GM13976 (cell line): Measurements from ENCODE around the gene EEF1AKMT1.

Source experiments
- DNase-seq: peaks from one replicate; pipeline ENCODE4 v3.0.0; 2012; ENCODE audit warnings: low spot score
- in situ Hi-C: fragments of 300-500 bp; cut with MboI; formaldehyde crosslinking; loops from one replicate; pipeline ENCODE4 v1.12.0; 2022; ENCODE audit warnings: low sequenced_read_pairs, mixed read lengths, inconsistent platforms; ENCODE audit not compliant: unreplicated experiment
- TF ChIP-seq, protein P1 (sequence below): IDR thresholded peaks from 2 replicates; pipeline ENCODE4 v1.5.1; 2012; ENCODE audit warnings: borderline replicate concordance, mild to moderate bottlenecking; ENCODE audit not compliant: insufficient read depth; ENCODE audit errors: extremely low read depth, missing control alignments, control extremely low read depth

EEF1AKMT1 gene, protein sequence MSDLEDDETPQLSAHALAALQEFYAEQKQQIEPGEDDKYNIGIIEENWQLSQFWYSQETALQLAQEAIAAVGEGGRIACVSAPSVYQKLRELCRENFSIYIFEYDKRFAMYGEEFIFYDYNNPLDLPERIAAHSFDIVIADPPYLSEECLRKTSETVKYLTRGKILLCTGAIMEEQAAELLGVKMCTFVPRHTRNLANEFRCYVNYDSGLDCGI

DNA sequence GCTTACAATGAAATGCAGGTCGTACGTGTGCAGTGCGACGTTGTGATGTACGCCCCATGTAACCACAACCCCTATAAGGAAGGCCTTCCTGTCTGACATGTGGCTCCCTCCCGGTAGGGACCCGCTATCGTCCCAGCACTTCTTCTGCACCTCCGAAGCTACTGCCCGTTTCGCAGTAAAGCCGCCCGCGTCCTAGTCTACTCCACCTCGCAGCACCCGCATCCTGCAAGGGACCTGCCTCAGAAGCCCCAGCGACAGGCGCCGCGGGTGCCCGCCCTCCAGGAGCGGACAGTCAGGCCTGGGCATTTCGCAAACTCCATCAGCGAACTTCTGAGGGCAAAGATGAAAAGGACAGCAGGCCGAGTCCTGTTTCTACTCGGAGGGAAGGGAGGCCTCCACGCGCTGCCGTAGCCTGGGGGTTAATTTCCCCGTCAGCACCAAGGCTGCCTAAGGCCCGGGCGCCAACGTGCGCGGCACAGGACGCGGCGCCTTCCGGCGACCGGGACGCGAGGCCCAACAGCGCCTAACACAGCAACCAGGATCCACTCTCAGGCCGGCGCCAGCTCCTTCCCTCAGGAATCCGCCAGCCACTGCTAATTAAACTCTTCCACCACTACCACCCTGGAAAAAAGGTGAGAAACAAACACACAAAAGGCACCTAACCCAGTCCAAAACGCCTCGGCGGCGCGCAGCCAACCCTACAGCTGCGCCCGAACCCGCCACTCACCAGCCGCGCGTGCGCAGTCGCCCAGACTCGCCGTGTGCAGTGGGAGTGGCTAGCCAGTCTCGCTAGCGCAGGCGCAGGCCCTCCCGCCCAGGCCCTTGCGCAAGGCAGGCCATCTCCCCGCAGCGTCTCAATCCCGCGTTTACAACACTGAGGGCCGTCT is at the start of gene EEF1AKMT1:
TSS of gene EEF1AKMT1 (minus strand) at position 768 of the 887 bp plus-strand sequence. CDS start 16,363 bp downstream, outside the sequence.
- in situ Hi-C loops: no loop called here
- TF ChIP-seq, protein P1, sequence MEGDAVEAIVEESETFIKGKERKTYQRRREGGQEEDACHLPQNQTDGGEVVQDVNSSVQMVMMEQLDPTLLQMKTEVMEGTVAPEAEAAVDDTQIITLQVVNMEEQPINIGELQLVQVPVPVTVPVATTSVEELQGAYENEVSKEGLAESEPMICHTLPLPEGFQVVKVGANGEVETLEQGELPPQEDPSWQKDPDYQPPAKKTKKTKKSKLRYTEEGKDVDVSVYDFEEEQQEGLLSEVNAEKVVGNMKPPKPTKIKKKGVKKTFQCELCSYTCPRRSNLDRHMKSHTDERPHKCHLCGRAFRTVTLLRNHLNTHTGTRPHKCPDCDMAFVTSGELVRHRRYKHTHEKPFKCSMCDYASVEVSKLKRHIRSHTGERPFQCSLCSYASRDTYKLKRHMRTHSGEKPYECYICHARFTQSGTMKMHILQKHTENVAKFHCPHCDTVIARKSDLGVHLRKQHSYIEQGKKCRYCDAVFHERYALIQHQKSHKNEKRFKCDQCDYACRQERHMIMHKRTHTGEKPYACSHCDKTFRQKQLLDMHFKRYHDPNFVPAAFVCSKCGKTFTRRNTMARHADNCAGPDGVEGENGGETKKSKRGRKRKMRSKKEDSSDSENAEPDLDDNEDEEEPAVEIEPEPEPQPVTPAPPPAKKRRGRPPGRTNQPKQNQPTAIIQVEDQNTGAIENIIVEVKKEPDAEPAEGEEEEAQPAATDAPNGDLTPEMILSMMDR: no peak
- DNase-seq: peak; percentile 94

DNA sequence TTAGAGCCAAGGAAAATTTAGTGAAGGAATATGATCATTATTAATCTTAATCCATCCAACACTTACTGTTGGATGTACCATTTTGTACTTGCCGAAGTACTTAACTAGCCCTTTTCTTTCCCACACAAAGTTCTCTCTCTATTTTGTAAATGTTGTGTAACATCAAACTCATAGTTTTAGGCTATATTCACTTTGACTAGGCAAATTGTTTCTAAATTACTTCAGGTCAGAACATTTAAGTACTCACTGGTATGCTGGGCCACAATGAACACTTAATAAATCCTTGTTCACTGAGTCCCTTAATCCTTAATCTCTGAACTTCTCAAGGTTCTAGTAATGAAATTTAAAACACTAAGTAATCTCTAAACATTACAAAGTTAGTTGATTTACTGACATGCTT is 49.3 kb upstream of the EEF1AKMT1 start:
- TF ChIP-seq, protein P1: no peak
- no peak for DNase-seq
- in situ Hi-C loops: loop anchor here (25.0 kb wide), 1 partner anchor 636 kb away; the partner anchor contains the start of gene GJB2

DNA sequence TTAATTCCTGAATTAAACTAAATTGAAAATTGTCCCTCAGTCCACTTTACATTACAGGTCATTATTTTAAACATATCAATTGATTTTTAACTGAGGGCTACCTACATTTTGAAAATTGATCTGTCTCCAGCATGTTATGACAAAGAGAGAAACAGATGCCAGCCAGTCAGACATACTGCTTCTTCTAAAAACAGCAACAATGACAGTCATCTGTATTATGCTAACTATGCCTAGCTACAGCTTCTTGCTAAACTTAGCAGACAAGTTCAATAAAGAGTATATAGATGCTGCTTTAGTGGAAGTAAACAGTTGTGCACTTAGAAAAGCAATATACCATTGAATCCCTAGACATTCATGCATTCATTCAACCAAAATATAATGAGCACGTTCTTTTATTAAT is 48.6 kb upstream of the EEF1AKMT1 start:
- TF ChIP-seq, protein P1: no peak
- no peak for DNase-seq
- in situ Hi-C loops: loop anchor here (25.0 kb wide), 1 partner anchor 635 kb away; the partner anchor contains the start of gene GJB2

DNA sequence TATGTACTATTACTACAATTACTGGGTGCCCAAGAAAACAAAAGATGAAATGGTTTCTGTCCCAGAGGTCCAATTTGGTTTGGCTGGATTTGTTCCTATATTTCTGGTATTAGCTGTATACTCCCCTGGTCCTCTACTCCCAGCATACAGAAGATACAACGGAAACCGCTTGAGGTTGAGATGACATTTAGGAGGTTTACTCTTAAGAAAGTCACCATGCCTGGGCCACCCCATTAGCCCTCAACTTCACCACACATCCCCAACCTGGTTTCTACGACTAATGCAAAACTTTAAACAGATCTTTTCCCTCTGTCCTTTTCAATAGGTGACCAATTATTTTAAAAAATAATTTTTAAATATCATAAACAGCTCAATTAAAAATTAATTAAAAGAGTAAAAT is 46.0 kb upstream of the EEF1AKMT1 start:
- TF ChIP-seq, protein P1: no peak
- no peak for DNase-seq
- in situ Hi-C loops: loop anchor here (25.0 kb wide), 1 partner anchor 632 kb away; the partner anchor contains the start of gene GJB2

DNA sequence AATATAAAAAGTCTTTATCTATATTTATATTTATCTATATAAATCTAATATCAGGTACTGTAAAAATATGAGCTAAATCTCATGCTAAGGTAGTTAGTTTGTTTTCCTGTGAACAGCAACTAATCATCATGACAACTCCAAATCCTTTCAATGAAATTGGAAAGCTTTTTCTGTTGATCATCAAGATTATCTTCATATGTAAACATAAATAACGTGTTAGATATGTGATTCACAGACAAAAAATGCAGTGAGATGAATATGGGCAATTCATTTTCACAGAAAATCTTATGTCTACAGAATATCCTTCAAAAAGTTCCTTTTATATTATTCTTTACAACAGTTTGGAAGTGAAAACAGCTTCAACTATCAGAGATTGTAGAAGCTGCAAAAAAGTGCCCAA is 41.7 kb upstream of the EEF1AKMT1 start:
- DNase-seq: no peak
- TF ChIP-seq, protein P1: no peak
- in situ Hi-C loops: loop anchor here (25.0 kb wide), 1 partner anchor 628 kb away; the partner anchor contains the start of gene GJB2

DNA sequence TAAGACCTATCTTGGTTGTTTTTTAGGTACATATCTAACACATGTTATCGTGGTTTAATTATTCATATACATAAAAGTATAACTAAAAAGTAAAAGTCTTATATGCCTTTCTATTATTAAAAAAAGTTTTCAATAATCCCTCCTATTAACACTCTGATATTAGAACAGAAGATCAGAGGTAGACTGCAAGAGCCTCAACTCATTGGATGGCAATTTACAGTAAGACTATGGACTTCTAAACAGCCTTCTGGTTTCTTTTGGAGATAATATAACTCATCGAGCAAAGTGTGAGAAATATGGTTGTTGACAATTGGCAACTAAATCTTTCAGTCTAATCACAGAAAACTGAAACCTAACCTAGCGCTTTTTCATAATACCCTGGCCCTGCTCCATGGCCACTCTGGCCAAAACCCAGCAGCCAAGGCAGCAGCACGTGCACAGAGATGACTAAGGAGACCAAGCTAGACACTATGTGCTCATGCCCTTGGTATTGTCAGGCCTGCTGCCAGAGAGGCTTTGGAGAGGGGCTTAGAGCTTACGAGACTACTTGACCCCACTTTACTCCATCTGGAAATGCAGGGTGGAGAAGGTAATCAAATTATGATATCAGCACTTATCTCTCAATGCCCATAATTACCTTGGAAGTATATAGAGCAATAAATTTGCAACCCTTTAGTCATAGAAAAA is 40.6 kb upstream of the EEF1AKMT1 start:
- TF ChIP-seq, protein P1: no peak
- DNase-seq: no peak
- in situ Hi-C loops: loop anchor here (25.0 kb wide), 1 partner anchor 627 kb away; the partner anchor contains the start of gene GJB2
